B cell (primary cell): ENCODE results near the gene TENT5C. TPM values are rescaled to one million over a fixed set of nuclear protein-coding genes. Genes with fewer than 3 reads are reported as not detected.

Experiments
- ATAC-seq: fragments of 200-7000 bp; cut with Tn5 transposase; one replicate; pipeline ENCODE4 v1.10.0; 2021; ENCODE audit warnings: low read depth, mild to moderate bottlenecking, moderate number of reproducible peaks, moderate library complexity
- CTCF ChIA-PET: fragments of 350-600 bp; sonication (Branson Sonifier 250); formaldehyde crosslinking; loops from one replicate; lab custom pipeline; 2021; ENCODE audit warnings: antibody characterized with exemption, inconsistent platforms; lab: Charles Lee
- POLR2A ChIA-PET: fragments of 350-600 bp; sonication (Branson Sonifier 250); formaldehyde crosslinking; loops from one replicate; lab custom pipeline; 2021; ENCODE audit warnings: antibody characterized with exemption; lab: Charles Lee
- DNase-seq: peaks from one replicate; pipeline ENCODE4 v3.0.0; 2013
- H2AFZ ChIP-seq: 2 replicates; pipeline ENCODE4 v1.6.1; 2012; ENCODE audit warnings: mild to moderate bottlenecking, low read depth, low read length; ENCODE audit not compliant: insufficient read depth, poor library complexity, severe bottlenecking
- H3K27ac ChIP-seq, 2 donors: 1 replicate in 1 of 2; 2 replicates in 1 of 2; pipeline ENCODE4 v1.5.1; 2012 to 2013; ENCODE audit warnings: low read length in 2 of 2, mild to moderate bottlenecking in 2 of 2, moderate library complexity in 1 of 2
- H3K27me3 ChIP-seq, 4 experiments: fragments of 200-600 bp in 1 of 4; sonication (generic) in 1 of 4; replicated peaks in 1 of 4; 1 replicate in 2 of 4; 2 replicates in 2 of 4; pipeline versions ENCODE4 v1.6.1 to v1.7.0; 2013 to 2016; ENCODE audit warnings: low read length in 3 of 4, mild to moderate bottlenecking in 2 of 4, mixed read lengths in 1 of 4, moderate library complexity in 1 of 4; ENCODE audit not compliant: insufficient read depth in 4 of 4, control insufficient read depth in 3 of 4; ENCODE audit errors: control extremely low read depth in 1 of 4
- H3K36me3 ChIP-seq, 2 experiments: replicated peaks in 1 of 2; 1 replicate in 1 of 2; 2 replicates in 1 of 2; pipeline versions ENCODE4 v1.6.1 to v1.7.1; 2013; ENCODE audit warnings: low read length in 1 of 2; ENCODE audit not compliant: insufficient read depth in 2 of 2, control insufficient read depth in 1 of 2; ENCODE audit errors: control extremely low read depth in 1 of 2, extremely low read depth in 1 of 2
- H3K4me1 ChIP-seq, 2 donors: fragments of 200-600 bp in 1 of 2; sonication (generic) in 1 of 2; 1 replicate in 1 of 2; 2 replicates in 1 of 2; pipeline versions ENCODE4 v1.5.1 to v1.6.1; 2013 to 2017; ENCODE audit warnings: low read length in 2 of 2; ENCODE audit not compliant: control insufficient read depth in 2 of 2, insufficient read depth in 2 of 2
- H3K4me2 ChIP-seq: replicated peaks from 2 replicates; pipeline ENCODE3; 2012; ENCODE audit warnings: mild to moderate bottlenecking, low read depth, low read length; ENCODE audit not compliant: poor library complexity, severe bottlenecking
- H3K4me3 ChIP-seq, 5 experiments: fragments of 200-600 bp in 1 of 5; sonication (generic) in 1 of 5; 1 replicate in 3 of 5; 2 replicates in 2 of 5; pipeline versions ENCODE4 v1.5.1 to v1.7.0; 2011 to 2016; ENCODE audit warnings: low read length in 4 of 5, mild to moderate bottlenecking in 4 of 5, low read depth in 2 of 5, control low read depth in 1 of 5, moderate library complexity in 1 of 5; ENCODE audit not compliant: insufficient read depth in 1 of 5; ENCODE audit errors: control extremely low read depth in 1 of 5, extremely low read depth in 1 of 5
- H3K79me2 ChIP-seq: fragments of 200-600 bp; sonication (generic); one replicate; pipeline ENCODE4 v1.6.0; 2016; ENCODE audit warnings: low read length; ENCODE audit not compliant: control insufficient read depth, insufficient read depth
- H3K9ac ChIP-seq: fragments of 200-600 bp; sonication (generic); 2 replicates; pipeline ENCODE4 v1.6.1; 2017; ENCODE audit warnings: mild to moderate bottlenecking, low read length, moderate library complexity
- H3K9me3 ChIP-seq, 3 donors: one replicate each; pipeline versions ENCODE4 v1.6.1 to v1.7.1; 2013; ENCODE audit warnings: low read length in 2 of 3; ENCODE audit not compliant: control insufficient read depth in 2 of 3, insufficient read depth in 1 of 3; ENCODE audit errors: control extremely low read depth in 1 of 3
- H4K20me1 ChIP-seq: 2 replicates; pipeline ENCODE4 v1.6.0; 2012; ENCODE audit warnings: mild to moderate bottlenecking, low read length; ENCODE audit not compliant: insufficient read depth, control insufficient read depth, poor library complexity, severe bottlenecking
- H3K27ac Mint-ChIP-seq: one replicate; pipeline ENCODE4 v1.8.0; 2021; ENCODE audit warnings: mixed read lengths
- H3K27me3 Mint-ChIP-seq: one replicate; pipeline ENCODE4 v1.8.0; 2021; ENCODE audit warnings: mixed read lengths
- H3K4me1 Mint-ChIP-seq: one replicate; pipeline ENCODE4 v1.8.0; 2021; ENCODE audit warnings: mixed read lengths
- H3K4me3 Mint-ChIP-seq: one replicate; pipeline ENCODE4 v1.8.0; 2021; ENCODE audit warnings: mixed read lengths
- H3K9me3 Mint-ChIP-seq: one replicate; pipeline ENCODE4 v1.8.0; 2022; ENCODE audit warnings: mixed read lengths; ENCODE audit not compliant: insufficient read depth
- CTCF ChIP-seq: fragments of 200-600 bp; IDR thresholded peaks from one replicate; pipeline ENCODE4 v1.8.0; 2022; ENCODE audit warnings: antibody characterized with exemption, mild to moderate bottlenecking
- EZH2 ChIP-seq: IDR thresholded peaks from 2 replicates; pipeline ENCODE4 v1.6.1; 2012; ENCODE audit warnings: borderline replicate concordance, low read depth, mild to moderate bottlenecking, moderate library complexity, low read length; ENCODE audit not compliant: insufficient read depth, poor library complexity, severe bottlenecking
- WGBS: methylation state at CpG from one replicate; pipeline ENCODE4 v1.1.5; 2013; ENCODE audit warnings: missing lambda C conversion rate; ENCODE audit not compliant: insufficient coverage; 5-methylcytosine and 5-hydroxymethylcytosine counted together
- intact Hi-C: fragments of 100-400 bp; cut with micrococcal nuclease; formaldehyde crosslinking; loops from one replicate; pipeline ENCODE4 v1.10.0; 2022
- polyA plus RNA-seq: library from polyadenylated mRNA; depleted of rRNA; stranded (reverse); fragments of >200 nt; gene quantifications from 2 replicates; pipeline ENCODE4 v1.2.3, GENCODE V29; 2012
- total RNA-seq, 2 donors: library from RNA; stranded (reverse); fragments of 120-200 nt in 1 of 2; gene quantifications; 1 replicate in 1 of 2; 2 replicates in 1 of 2; pipeline versions ENCODE4 v1.2.3 to v1.2.4, GENCODE V29; 2013 to 2022

TENT5C gene
- total and polyA plus RNA-seq, 2 donors (not counting 1 experiment from before 2014, with no cell fraction given) = 65.4 to 112 TPM

GRCh38 chr1:117662667-117663066, 56.8 kb downstream of the TENT5C start:
- H3K4me3 ChIP-seq = no peak overlapping the region
- H3K79me2 ChIP-seq = no peaks in the 10 kb centered on the region
- ChIA-PET CTCF (interaction anchor here (1.0 to 25.0 kb wide), 4 partner anchors 5 to 120 kb away, joined by 3 to 518 read pairs (median 262); no protein-coding TSS in a partner anchor), POLR2A (interaction anchor here (4.5 to 5.5 kb wide), 2 partner anchors 7 to 56 kb away, joined by 31 to 41 read pairs; partner anchors contain the start of gene TENT5C)
- intact Hi-C loops = no loop called here
- peaks cover 0 to 7% (median 0%) of the 10 kb centered on the region in 3 donors for H3K9me3 ChIP-seq
- Mint-ChIP-seq H3K9me3 (peaks cover 3% of the 10 kb centered on the region), H3K4me3 (no peak overlapping the region), H3K27ac (peak overlapping the region; percentile 90), H3K4me1 (peaks cover 89% of the 10 kb centered on the region), H3K27me3 (no peaks in the 10 kb centered on the region)
- no peaks in the 10 kb centered on the region for H3K36me3 ChIP-seq
- peaks cover 93 to 97% of the 10 kb centered on the region in 2 donors for H3K4me1 ChIP-seq
- H2AFZ ChIP-seq = no peak overlapping the region
- TF ChIP-seq EZH2 (no peak), CTCF (no peak)
- peak overlapping the region; percentile 65 for H3K4me2 ChIP-seq
- no peaks in the 10 kb centered on the region for H3K27me3 ChIP-seq
- no peak for ATAC-seq
- H3K27ac ChIP-seq = peak overlapping the region; percentile 97 to 99
- H4K20me1 ChIP-seq = no peaks in the 10 kb centered on the region
- DNase-seq = no peak
- H3K9ac ChIP-seq = no peak overlapping the region
- WGBS = no CpG with 5 or more reads among the region's 1 CpG

- Mint-ChIP-seq H3K27ac (peak overlapping the region; percentile 90), H3K4me1 (peaks cover 91% of the 10 kb centered on the region), H3K9me3 (peaks cover 6% of the 10 kb centered on the region), H3K4me3 (peak overlapping the region; percentile 74), H3K27me3 (no peaks in the 10 kb centered on the region)
- Histone ChIP-seq H3K27ac (peak overlapping the region; percentile 97 to 99), H2AFZ (no peak overlapping the region), H3K9me3 (peaks cover 0 to 7% (median 0%) of the 10 kb centered on the region in 3 donors), H3K4me2 (peak overlapping the region; percentile 65), H3K4me3 (peak overlapping the region in 1 of 5 experiments; percentile 37), H3K9ac (peak overlapping the region; percentile 45), H4K20me1 (no peaks in the 10 kb centered on the region), H3K36me3 (no peaks in the 10 kb centered on the region), H3K27me3 (no peaks in the 10 kb centered on the region), H3K4me1 (peaks cover 87 to 96% of the 10 kb centered on the region in 2 donors), H3K79me2 (no peaks in the 10 kb centered on the region)
- intact Hi-C loops = no loop called here
- TF ChIP-seq CTCF (no peak), EZH2 (no peak)
- ChIA-PET POLR2A (interaction anchor here (4.5 to 5.5 kb wide), 2 partner anchors 8 to 56 kb away, joined by 31 to 41 read pairs; partner anchors contain the start of gene TENT5C), CTCF (interaction anchor here (1.0 to 25.0 kb wide), 6 partner anchors 6 to 121 kb away, joined by 3 to 518 read pairs (median 132); no protein-coding TSS in a partner anchor)
- no peak for ATAC-seq
- WGBS = 96% methylated on average over 4 of the region's 7 CpGs
- no peak for DNase-seq
Observed at GRCh38 chr1:117663156-117663902, 57.5 kb downstream of the TENT5C start.
